ENCODE measurements around the gene AKNA.
"Not testable (repeated sequence)": the region's sequence is repeated elsewhere in the genome, so short reads cannot be mapped to it uniquely, and the experiment has no call there.

The AKNA gene

GRCh38 chr9:114335745-114336144 lies 52.0 kb downstream of the AKNA start:
- DNase-seq: no peak

GRCh38 chr9:114334490-114334889 lies 53.3 kb downstream of the AKNA start:
- no peak for DNase-seq

GRCh38 chr9:114333718-114334117 lies 54.1 kb downstream of the AKNA start:
- not testable (repeated sequence) for DNase-seq

- not testable (repeated sequence) for DNase-seq
Measured at GRCh38 chr9:114332474-114333040, 55.2 kb downstream of the AKNA start.

GRCh38 chr9:114331229-114332195 lies 56.3 kb downstream of the AKNA start:
- DNase-seq: not testable (repeated sequence)

GRCh38 chr9:114330636-114331035 lies 57.1 kb downstream of the AKNA start:
- no peak for DNase-seq

GRCh38 chr9:114329625-114330022 lies 58.2 kb downstream of the AKNA start, which contains the start of gene ORM2:
Gene ORM2, plus strand, starts transcription at chr9:114329869. Its CDS starts 36 bp downstream, at chr9:114329905.
- not testable (repeated sequence) for DNase-seq

- not testable (repeated sequence) for DNase-seq
Measured at GRCh38 chr9:114328937-114329624, 58.7 kb downstream of the AKNA start.

GRCh38 chr9:114328357-114328820 lies 59.4 kb downstream of the AKNA start:
- not testable (repeated sequence) for DNase-seq

- no peak for DNase-seq
Measured at GRCh38 chr9:114327749-114328148, 60.0 kb downstream of the AKNA start.

- DNase-seq: not testable (repeated sequence)
Measured at GRCh38 chr9:114325684-114326254, 62.0 kb downstream of the AKNA start.

GRCh38 chr9:114324965-114325364 lies 62.8 kb downstream of the AKNA start:
- DNase-seq: not testable (repeated sequence)

GRCh38 chr9:114324492-114324891 lies 63.3 kb downstream of the AKNA start:
- no peak for DNase-seq

- not testable (repeated sequence) for DNase-seq
Measured at GRCh38 chr9:114323849-114324248, 63.9 kb downstream of the AKNA start.

- not testable (repeated sequence) for DNase-seq
Measured at GRCh38 chr9:114322831-114323531, 64.8 kb downstream of the AKNA start, which contains the start of gene ORM1. Gene ORM1, plus strand, starts transcription at chr9:114323098. Its CDS starts 36 bp downstream, at chr9:114323134.

GRCh38 chr9:114322160-114322818 lies 65.5 kb downstream of the AKNA start:
- not testable (repeated sequence) for DNase-seq

- DNase-seq: no peak
Measured at GRCh38 chr9:114321759-114322158, 66.0 kb downstream of the AKNA start.

GRCh38 chr9:114320710-114321109 lies 67.1 kb downstream of the AKNA start:
- not testable (repeated sequence) for DNase-seq

- no peak for DNase-seq
Measured at GRCh38 chr9:114319147-114319546, 68.6 kb downstream of the AKNA start.

GRCh38 chr9:114318416-114318815 lies 69.4 kb downstream of the AKNA start:
- DNase-seq: no peak

GRCh38 chr9:114317665-114318357 lies 70.0 kb downstream of the AKNA start:
- no peak for DNase-seq
